HG03135 (cell line): Measurements from ENCODE around the gene ADAR.

ENCODE experiments used
- ATAC-seq: cut with Tn5 transposase; IDR thresholded peaks from one replicate; pipeline ENCODE4 v1.9.1; 2021; ENCODE audit warnings: mild to moderate bottlenecking, moderate library complexity; ENCODE audit not compliant: unreplicated experiment

Gene ADAR

GRCh38 chr1:154533952-154534844 is 73.8 kb downstream of the ADAR start:
- ATAC-seq, result no peak
